Measurements from ENCODE around the gene TMEM134.

DNA sequence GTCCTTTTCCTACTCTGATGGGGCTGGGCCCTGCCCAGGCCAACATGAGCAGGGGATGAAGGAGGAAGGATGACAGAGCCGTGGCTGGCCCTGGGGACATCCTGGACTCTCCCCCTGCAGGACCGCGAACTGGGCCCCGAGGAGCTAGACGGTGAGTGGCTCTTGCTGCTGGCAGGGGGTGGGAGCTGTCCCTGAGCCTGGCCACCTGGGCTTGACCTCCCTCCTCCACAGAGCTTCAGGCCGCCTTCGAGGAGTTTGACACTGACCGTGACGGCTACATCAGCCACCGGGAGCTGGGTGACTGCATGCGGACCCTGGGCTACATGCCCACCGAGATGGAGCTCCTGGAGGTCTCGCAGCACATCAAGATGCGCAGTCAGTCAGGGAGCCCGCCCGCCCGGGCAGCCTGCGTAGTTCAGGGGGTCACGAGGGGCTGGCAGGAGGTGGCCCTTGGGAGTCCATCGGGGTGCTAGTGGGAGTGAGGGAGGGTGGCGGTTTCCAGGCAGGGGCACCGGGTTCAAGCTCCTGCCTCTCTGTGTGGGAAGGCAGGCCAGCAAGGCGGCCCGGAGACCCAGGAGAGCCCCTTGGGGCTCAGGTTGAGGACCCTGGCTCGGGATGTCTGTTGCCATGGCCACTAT is 12.9 kb downstream of the TMEM134 start:
- TF ChIP-seq POLR2A (IDR thresholded peaks at IDR 0.05; ENCODE audit: low read depth, low read length) (no peak), JUN (IDR thresholded peaks at IDR 0.05; ENCODE audit: borderline replicate concordance, insufficient read depth, insufficient read length, low read depth) (no peak)
- TF ChIP-seq, protein P1, sequence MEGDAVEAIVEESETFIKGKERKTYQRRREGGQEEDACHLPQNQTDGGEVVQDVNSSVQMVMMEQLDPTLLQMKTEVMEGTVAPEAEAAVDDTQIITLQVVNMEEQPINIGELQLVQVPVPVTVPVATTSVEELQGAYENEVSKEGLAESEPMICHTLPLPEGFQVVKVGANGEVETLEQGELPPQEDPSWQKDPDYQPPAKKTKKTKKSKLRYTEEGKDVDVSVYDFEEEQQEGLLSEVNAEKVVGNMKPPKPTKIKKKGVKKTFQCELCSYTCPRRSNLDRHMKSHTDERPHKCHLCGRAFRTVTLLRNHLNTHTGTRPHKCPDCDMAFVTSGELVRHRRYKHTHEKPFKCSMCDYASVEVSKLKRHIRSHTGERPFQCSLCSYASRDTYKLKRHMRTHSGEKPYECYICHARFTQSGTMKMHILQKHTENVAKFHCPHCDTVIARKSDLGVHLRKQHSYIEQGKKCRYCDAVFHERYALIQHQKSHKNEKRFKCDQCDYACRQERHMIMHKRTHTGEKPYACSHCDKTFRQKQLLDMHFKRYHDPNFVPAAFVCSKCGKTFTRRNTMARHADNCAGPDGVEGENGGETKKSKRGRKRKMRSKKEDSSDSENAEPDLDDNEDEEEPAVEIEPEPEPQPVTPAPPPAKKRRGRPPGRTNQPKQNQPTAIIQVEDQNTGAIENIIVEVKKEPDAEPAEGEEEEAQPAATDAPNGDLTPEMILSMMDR (IDR thresholded peaks at IDR 0.05; ENCODE audit: extremely low read depth in 1 of 2, insufficient read depth in 1 of 2, low read depth in 1 of 2, low read length in 2 of 2) = no peak
